Fibroblast of lung (primary cell): ENCODE data around the gene SERPINI1.

ENCODE experiments used
- EZH2 ChIP-seq: IDR thresholded peaks from 2 replicates; pipeline ENCODE4 v1.5.1; 2012; ENCODE audit warnings: low read length, control low read depth, mild to moderate bottlenecking; ENCODE audit errors: missing control alignments
- TF ChIP-seq, protein P1 (sequence below), 2 donors: IDR thresholded peaks in 1 of 2; conservative IDR thresholded peaks in 1 of 2; 1 replicate in 1 of 2; 2 replicates in 1 of 2; pipeline ENCODE4 v1.5.1; 2011 to 2012; ENCODE audit warnings: low read length in 2 of 2, control low read depth in 1 of 2, inconsistent platforms in 1 of 2, low read depth in 1 of 2, mild to moderate bottlenecking in 1 of 2

DNA sequence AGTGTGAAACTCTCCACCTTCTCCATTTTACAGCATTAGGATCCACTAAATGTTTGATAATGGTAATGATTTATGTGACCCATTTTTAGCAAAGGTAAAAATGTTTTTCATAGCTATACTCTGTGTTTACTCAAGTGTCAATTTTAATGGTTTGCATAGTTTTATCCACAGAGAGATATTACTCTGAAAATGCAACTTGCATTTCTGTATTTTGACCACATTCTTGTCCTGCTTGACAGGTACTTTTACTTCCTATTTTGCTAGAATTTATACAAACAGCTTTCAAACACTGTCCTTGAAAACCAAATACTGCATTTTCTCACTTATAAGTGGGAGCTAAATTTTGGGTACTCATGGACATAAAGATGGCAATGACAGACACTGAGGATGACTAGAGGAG, 62.9 kb downstream of the SERPINI1 start:
- TF ChIP-seq, protein P1, sequence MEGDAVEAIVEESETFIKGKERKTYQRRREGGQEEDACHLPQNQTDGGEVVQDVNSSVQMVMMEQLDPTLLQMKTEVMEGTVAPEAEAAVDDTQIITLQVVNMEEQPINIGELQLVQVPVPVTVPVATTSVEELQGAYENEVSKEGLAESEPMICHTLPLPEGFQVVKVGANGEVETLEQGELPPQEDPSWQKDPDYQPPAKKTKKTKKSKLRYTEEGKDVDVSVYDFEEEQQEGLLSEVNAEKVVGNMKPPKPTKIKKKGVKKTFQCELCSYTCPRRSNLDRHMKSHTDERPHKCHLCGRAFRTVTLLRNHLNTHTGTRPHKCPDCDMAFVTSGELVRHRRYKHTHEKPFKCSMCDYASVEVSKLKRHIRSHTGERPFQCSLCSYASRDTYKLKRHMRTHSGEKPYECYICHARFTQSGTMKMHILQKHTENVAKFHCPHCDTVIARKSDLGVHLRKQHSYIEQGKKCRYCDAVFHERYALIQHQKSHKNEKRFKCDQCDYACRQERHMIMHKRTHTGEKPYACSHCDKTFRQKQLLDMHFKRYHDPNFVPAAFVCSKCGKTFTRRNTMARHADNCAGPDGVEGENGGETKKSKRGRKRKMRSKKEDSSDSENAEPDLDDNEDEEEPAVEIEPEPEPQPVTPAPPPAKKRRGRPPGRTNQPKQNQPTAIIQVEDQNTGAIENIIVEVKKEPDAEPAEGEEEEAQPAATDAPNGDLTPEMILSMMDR (conservative IDR thresholded peaks at IDR 0.05 in 1 of 2, IDR thresholded peaks at IDR 0.05 in 1 of 2; ENCODE audit: low read depth in 1 of 2, low read length in 2 of 2), result no peak
- no peak for TF ChIP-seq EZH2
